ENCODE data around the gene EXOC3.
"Not testable (repeated sequence)": the region's sequence is repeated elsewhere in the genome, so short reads cannot be mapped to it uniquely, and the experiment has no call there.

EXOC3 gene

GRCh38 chr5:484556-484955 lies 41.6 kb downstream of the EXOC3 start:
- no peak for DNase-seq (ENCODE audit: low read depth)
- H3K4me3 ChIP-seq (ENCODE audit: low read depth, low read length): no peak overlapping the region
- no peak for TF ChIP-seq CTCF (IDR thresholded peaks at IDR 0.05; ENCODE audit: control insufficient read depth, extremely low read depth, insufficient read depth)

- TF ChIP-seq CTCF (IDR thresholded peaks at IDR 0.05; ENCODE audit: control insufficient read depth, extremely low read depth, insufficient read depth): no peak
- no peak overlapping the region for H3K4me3 ChIP-seq (ENCODE audit: low read depth, low read length)
- DNase-seq (ENCODE audit: low read depth): no peak
These were observed 42.4 kb downstream of the EXOC3 start for GRCh38 chr5:485113-485945.

- no peak for DNase-seq (ENCODE audit: low read depth)
- no peak for TF ChIP-seq CTCF (IDR thresholded peaks at IDR 0.05; ENCODE audit: control insufficient read depth, extremely low read depth, insufficient read depth)
- no peak overlapping the region for H3K4me3 ChIP-seq (ENCODE audit: low read depth, low read length)
These were observed 43.0 kb downstream of the EXOC3 start for GRCh38 chr5:485946-486491.

- DNase-seq (ENCODE audit: low read depth); H3K4me3 ChIP-seq (ENCODE audit: low read depth, low read length): not testable (repeated sequence)
These were observed 43.6 kb downstream of the EXOC3 start for GRCh38 chr5:486597-486996.

GRCh38 chr5:488241-488640 lies 45.3 kb downstream of the EXOC3 start:
- TF ChIP-seq CTCF (IDR thresholded peaks at IDR 0.05; ENCODE audit: control insufficient read depth, extremely low read depth, insufficient read depth): no peak
- no peak overlapping the region for H3K4me3 ChIP-seq (ENCODE audit: low read depth, low read length)
- no peak for DNase-seq (ENCODE audit: low read depth)

- H3K4me3 ChIP-seq (ENCODE audit: low read depth, low read length): no peak overlapping the region
- no peak for DNase-seq (ENCODE audit: low read depth)
These were observed 46.0 kb downstream of the EXOC3 start for GRCh38 chr5:488744-489688.

More at GRCh38 chr5:488744-489688, 46.0 kb downstream of the EXOC3 start:
- TF ChIP-seq CTCF (IDR thresholded peaks at IDR 0.05; ENCODE audit: control insufficient read depth, extremely low read depth, insufficient read depth): no peak
